ENCODE data around the gene BEAN1. TPM values are rescaled to one million over a fixed set of nuclear protein-coding genes. Genes with fewer than 3 reads are reported as not detected.

The BEAN1 gene
- total RNA-seq, 1 donor from 2014 or later, result 1.2 TPM

GRCh38 chr16:66511602-66512271 lies 84.6 kb downstream of the BEAN1 start:
- peaks cover 53% of the 10 kb centered on the region for H3K4me1 ChIP-seq (ENCODE audit: insufficient read depth, low read length)
- no peaks in the 10 kb centered on the region for H3K36me3 ChIP-seq (ENCODE audit: insufficient read depth, low read length)
- peak overlapping the region; percentile 70 for H3K27ac ChIP-seq (ENCODE audit: low read depth, low read length)
- no peaks in the 10 kb centered on the region for H4K20me1 ChIP-seq (ENCODE audit: insufficient read depth, low read length)
- H2AFZ ChIP-seq (ENCODE audit: low read depth, low read length), result peak overlapping the region; percentile 4
- Mint-ChIP-seq H3K9me3 (ENCODE audit: unreplicated experiment) (no peaks in the 10 kb centered on the region), H3K27ac (ENCODE audit: unreplicated experiment) (no peak overlapping the region), H3K4me1 (ENCODE audit: low read depth, unreplicated experiment) (peaks cover 29% of the 10 kb centered on the region), H3K4me3 (ENCODE audit: unreplicated experiment) (peak overlapping the region; percentile 18), H3K27me3 (ENCODE audit: low read depth, unreplicated experiment) (peaks cover 2% of the 10 kb centered on the region), H3K36me3 (ENCODE audit: low read depth, unreplicated experiment) (no peaks in the 10 kb centered on the region)
- DNase-seq (ENCODE audit: low read depth) (peak; percentile 80), FAIRE-seq (no peak)
- H3K4me2 ChIP-seq (ENCODE audit: low read length), result peak overlapping the region; percentile 72
- no peak overlapping the region for H3K4me3 ChIP-seq (ENCODE audit: insufficient read depth, low read depth, low read length)
- no peaks in the 10 kb centered on the region for H3K9me3 ChIP-seq (ENCODE audit: insufficient read depth, low read depth, low read length)
- H3K27me3 ChIP-seq (ENCODE audit: insufficient read depth, low read length), result no peaks in the 10 kb centered on the region
- H3K9ac ChIP-seq (ENCODE audit: low read length), result peak overlapping the region; percentile 32
- no peaks in the 10 kb centered on the region for H3K79me2 ChIP-seq (ENCODE audit: insufficient read depth, low read length)
- no peak for TF ChIP-seq EZH2 (IDR thresholded peaks at IDR 0.05; ENCODE audit: insufficient read depth, low read length)
- TF ChIP-seq, protein P1, sequence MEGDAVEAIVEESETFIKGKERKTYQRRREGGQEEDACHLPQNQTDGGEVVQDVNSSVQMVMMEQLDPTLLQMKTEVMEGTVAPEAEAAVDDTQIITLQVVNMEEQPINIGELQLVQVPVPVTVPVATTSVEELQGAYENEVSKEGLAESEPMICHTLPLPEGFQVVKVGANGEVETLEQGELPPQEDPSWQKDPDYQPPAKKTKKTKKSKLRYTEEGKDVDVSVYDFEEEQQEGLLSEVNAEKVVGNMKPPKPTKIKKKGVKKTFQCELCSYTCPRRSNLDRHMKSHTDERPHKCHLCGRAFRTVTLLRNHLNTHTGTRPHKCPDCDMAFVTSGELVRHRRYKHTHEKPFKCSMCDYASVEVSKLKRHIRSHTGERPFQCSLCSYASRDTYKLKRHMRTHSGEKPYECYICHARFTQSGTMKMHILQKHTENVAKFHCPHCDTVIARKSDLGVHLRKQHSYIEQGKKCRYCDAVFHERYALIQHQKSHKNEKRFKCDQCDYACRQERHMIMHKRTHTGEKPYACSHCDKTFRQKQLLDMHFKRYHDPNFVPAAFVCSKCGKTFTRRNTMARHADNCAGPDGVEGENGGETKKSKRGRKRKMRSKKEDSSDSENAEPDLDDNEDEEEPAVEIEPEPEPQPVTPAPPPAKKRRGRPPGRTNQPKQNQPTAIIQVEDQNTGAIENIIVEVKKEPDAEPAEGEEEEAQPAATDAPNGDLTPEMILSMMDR (IDR thresholded peaks at IDR 0.05; ENCODE audit: insufficient read depth, low read depth, low read length), result no peak

DNA sequence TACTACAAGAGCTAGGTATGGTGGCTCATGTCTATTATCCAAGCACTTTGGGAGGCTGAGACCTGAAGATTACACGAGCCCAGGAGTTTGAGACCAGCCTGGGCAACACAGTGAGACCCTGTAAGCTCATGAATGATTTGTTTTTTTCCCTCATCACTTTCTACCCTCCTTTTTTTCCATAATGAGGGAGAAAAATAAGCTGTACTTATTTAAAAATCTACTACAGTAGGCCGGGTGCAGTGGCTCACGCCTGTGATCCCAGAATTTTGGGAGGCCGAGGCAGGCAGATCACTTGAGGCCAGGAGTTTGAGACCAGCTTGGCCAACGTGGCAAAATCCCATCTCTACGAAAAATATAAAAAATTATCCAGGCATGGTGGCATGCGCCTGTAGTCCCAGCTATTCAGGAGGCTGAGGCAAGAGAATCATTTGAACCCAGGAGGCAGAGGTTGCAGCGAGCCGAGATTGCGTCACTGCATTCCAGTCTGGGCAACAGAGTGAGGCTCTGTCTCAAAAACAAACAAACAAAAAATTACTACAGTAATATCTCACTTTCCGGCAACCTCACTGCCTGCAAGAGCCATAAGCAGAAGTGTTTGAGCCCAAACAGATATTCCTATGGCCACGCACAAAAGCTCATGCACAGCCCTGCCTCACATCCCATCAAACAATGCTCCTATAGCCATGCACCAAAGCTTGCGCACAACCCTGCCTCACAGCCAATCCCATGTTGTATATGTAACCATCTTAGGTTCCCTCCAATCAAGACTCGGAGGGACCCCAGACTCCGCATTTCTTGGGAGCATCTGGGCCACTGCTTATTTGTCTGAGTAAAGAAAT lies 85.4 kb downstream of the BEAN1 start:
- Mint-ChIP-seq H3K27me3 (ENCODE audit: low read depth, unreplicated experiment) (peaks cover 2% of the 10 kb centered on the region), H3K36me3 (ENCODE audit: low read depth, unreplicated experiment) (no peaks in the 10 kb centered on the region), H3K4me3 (ENCODE audit: unreplicated experiment) (no peak overlapping the region), H3K27ac (ENCODE audit: unreplicated experiment) (no peak overlapping the region), H3K9me3 (ENCODE audit: unreplicated experiment) (no peaks in the 10 kb centered on the region), H3K4me1 (ENCODE audit: low read depth, unreplicated experiment) (peaks cover 37% of the 10 kb centered on the region)
- no peak for FAIRE-seq
- H3K79me2 ChIP-seq (ENCODE audit: insufficient read depth, low read length), result no peaks in the 10 kb centered on the region
- H3K4me3 ChIP-seq (ENCODE audit: insufficient read depth, low read depth, low read length), result no peak overlapping the region
- peak overlapping the region; percentile 70 for H3K27ac ChIP-seq (ENCODE audit: low read depth, low read length)
- no peak overlapping the region for H2AFZ ChIP-seq (ENCODE audit: low read depth, low read length)
- no peaks in the 10 kb centered on the region for H3K9me3 ChIP-seq (ENCODE audit: insufficient read depth, low read depth, low read length)
- TF ChIP-seq, protein P1 (IDR thresholded peaks at IDR 0.05; ENCODE audit: insufficient read depth, low read depth, low read length), result no peak
- TF ChIP-seq EZH2 (IDR thresholded peaks at IDR 0.05; ENCODE audit: insufficient read depth, low read length), result no peak
- DNase-seq (ENCODE audit: low read depth), result peak; percentile 29
- peak overlapping the region; percentile 72 for H3K4me2 ChIP-seq (ENCODE audit: low read length)
- H3K4me1 ChIP-seq (ENCODE audit: insufficient read depth, low read length), result peaks cover 61% of the 10 kb centered on the region
- H3K36me3 ChIP-seq (ENCODE audit: insufficient read depth, low read length), result no peaks in the 10 kb centered on the region
- peak overlapping the region; percentile 28 for H3K9ac ChIP-seq (ENCODE audit: low read length)
- H4K20me1 ChIP-seq (ENCODE audit: insufficient read depth, low read length), result no peaks in the 10 kb centered on the region
- H3K27me3 ChIP-seq (ENCODE audit: insufficient read depth, low read length), result no peaks in the 10 kb centered on the region

Measured in astrocyte (in vitro differentiated cells and primary cell).